Osteoblast (primary cell): ENCODE data around the gene LIN7B. TPM values are rescaled to one million over a fixed set of nuclear protein-coding genes. Genes with fewer than 3 reads are reported as not detected.
"Not testable (repeated sequence)": the region's sequence is repeated elsewhere in the genome, so short reads cannot be mapped to it uniquely, and the experiment has no call there.

ENCODE experiments used
- DNase-seq: peaks from one replicate; pipeline ENCODE4 v3.0.0; 2011; ENCODE audit warnings: low spot score, mixed read lengths; ENCODE audit not compliant: insufficient read length; ENCODE audit errors: missing footprints
- H2AFZ ChIP-seq: 2 replicates; pipeline ENCODE4 v1.6.0; 2011; ENCODE audit warnings: mild to moderate bottlenecking, low read length
- H3K27ac ChIP-seq: 2 replicates; pipeline ENCODE4 v1.5.1; 2011; ENCODE audit warnings: mild to moderate bottlenecking, low read depth, low read length, moderate library complexity
- H3K27me3 ChIP-seq: 2 replicates; pipeline ENCODE4 v1.6.0; 2012; ENCODE audit warnings: mild to moderate bottlenecking, control low read depth, inconsistent platforms, low read length, moderate library complexity; ENCODE audit not compliant: insufficient read depth
- H3K36me3 ChIP-seq: 2 replicates; pipeline ENCODE4 v1.5.1; 2011; ENCODE audit warnings: mild to moderate bottlenecking, low read length, control low read depth, moderate library complexity; ENCODE audit not compliant: insufficient read depth
- H3K4me1 ChIP-seq: 2 replicates; pipeline ENCODE4 v1.5.1; 2011; ENCODE audit warnings: mild to moderate bottlenecking, low read length, control low read depth, moderate library complexity; ENCODE audit not compliant: insufficient read depth
- H3K4me2 ChIP-seq: 2 replicates; pipeline ENCODE4 v1.6.0; 2011; ENCODE audit warnings: mild to moderate bottlenecking, low read length; ENCODE audit not compliant: insufficient read depth
- H3K4me3 ChIP-seq: fragments of 200-600 bp; sonication (generic); 3 replicates; pipeline ENCODE4 v1.5.1; 2012; ENCODE audit warnings: mild to moderate bottlenecking, low read length, inconsistent platforms; ENCODE audit not compliant: insufficient read depth
- H3K79me2 ChIP-seq: 2 replicates; pipeline ENCODE4 v1.6.0; 2012; ENCODE audit warnings: mild to moderate bottlenecking, low read length, control low read depth, inconsistent platforms; ENCODE audit not compliant: insufficient read depth
- H3K9me3 ChIP-seq: 2 replicates; pipeline ENCODE4 v1.5.1; 2011; ENCODE audit warnings: low read depth, low read length, control low read depth
- H4K20me1 ChIP-seq: 2 replicates; pipeline ENCODE4 v1.6.0; 2012; ENCODE audit warnings: mild to moderate bottlenecking, low read length, control low read depth; ENCODE audit not compliant: insufficient read depth
- total RNA-seq: library from RNA; depleted of rRNA; stranded (reverse); fragments of >200 nt; gene quantifications from 2 replicates; pipeline ENCODE4 v1.2.3, GENCODE V29; 2012
- TF ChIP-seq, protein P1 (sequence below): IDR thresholded peaks from 2 replicates; pipeline ENCODE4 v1.5.1; 2011; ENCODE audit warnings: mild to moderate bottlenecking, low read depth, low read length, moderate library complexity; ENCODE audit errors: extremely low read depth

The LIN7B gene
- total RNA-seq, 1 donor, result 6.2 TPM

DNA sequence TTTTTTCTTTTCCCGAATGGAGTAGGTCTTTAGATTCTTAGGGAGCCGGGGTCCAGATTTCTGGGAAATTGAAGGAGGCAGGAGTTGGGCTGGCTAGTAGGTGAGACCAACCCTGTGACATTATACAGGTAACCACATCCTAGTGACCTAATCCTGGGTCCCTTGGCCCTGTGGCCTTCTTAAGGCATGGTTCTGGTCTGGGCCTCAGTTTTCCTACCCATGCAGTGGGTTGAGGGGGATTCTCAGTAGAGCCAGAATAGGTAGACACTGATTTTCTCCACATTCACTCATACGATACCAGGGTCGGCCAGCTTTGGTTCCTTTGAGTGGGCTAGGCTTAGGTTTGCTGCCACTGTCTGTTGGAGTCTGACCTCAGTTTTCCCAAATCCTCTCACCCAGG lies 12.4 kb downstream of the LIN7B start:
- Histone ChIP-seq H3K27me3 (no peaks in the 10 kb centered on the region), H3K9me3 (no peaks in the 10 kb centered on the region), H3K36me3 (no peaks in the 10 kb centered on the region), H3K79me2 (no peaks in the 10 kb centered on the region), H3K4me3 (no peak overlapping the region), H3K4me2 (no peak overlapping the region), H2AFZ (no peak overlapping the region), H3K4me1 (peaks cover 4% of the 10 kb centered on the region), H3K27ac (no peak overlapping the region), H4K20me1 (no peaks in the 10 kb centered on the region)
- DNase-seq, result no peak
- TF ChIP-seq, protein P1, sequence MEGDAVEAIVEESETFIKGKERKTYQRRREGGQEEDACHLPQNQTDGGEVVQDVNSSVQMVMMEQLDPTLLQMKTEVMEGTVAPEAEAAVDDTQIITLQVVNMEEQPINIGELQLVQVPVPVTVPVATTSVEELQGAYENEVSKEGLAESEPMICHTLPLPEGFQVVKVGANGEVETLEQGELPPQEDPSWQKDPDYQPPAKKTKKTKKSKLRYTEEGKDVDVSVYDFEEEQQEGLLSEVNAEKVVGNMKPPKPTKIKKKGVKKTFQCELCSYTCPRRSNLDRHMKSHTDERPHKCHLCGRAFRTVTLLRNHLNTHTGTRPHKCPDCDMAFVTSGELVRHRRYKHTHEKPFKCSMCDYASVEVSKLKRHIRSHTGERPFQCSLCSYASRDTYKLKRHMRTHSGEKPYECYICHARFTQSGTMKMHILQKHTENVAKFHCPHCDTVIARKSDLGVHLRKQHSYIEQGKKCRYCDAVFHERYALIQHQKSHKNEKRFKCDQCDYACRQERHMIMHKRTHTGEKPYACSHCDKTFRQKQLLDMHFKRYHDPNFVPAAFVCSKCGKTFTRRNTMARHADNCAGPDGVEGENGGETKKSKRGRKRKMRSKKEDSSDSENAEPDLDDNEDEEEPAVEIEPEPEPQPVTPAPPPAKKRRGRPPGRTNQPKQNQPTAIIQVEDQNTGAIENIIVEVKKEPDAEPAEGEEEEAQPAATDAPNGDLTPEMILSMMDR, result no peak

DNA sequence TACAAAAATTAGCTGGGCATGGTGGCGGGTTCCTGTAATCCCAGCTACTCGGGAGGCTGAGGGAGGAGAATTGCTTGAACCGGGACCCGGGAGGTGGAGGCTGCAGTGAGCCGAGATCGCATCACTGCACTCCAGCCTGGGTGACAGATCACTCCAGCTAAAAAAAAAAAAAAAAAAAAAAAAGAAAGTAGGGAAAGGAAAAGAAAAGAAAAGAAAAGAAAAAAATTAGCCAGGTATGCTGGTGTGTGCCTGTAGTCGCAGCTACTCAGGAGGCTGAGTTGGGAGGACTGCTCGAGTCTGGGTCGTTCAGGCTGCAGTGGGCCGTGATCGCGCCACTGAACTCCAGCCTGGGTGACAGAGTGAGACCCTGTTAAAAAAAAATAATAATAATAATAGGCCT lies 13.1 kb downstream of the LIN7B start:
- H2AFZ ChIP-seq, H3K9me3 ChIP-seq, H3K36me3 ChIP-seq, H3K27ac ChIP-seq, DNase-seq, H3K4me1 ChIP-seq, H3K4me3 ChIP-seq, H3K79me2 ChIP-seq, H4K20me1 ChIP-seq, H3K4me2 ChIP-seq, H3K27me3 ChIP-seq: not testable (repeated sequence)

GRCh38 chr19:49127674-49128544 lies 13.7 kb downstream of the LIN7B start:
- peaks cover 4% of the 10 kb centered on the region for H3K4me1 ChIP-seq

GRCh38 chr19:49128545-49129237 lies 14.5 kb downstream of the LIN7B start:
- peak overlapping the region; percentile 88 for H3K4me2 ChIP-seq
- no peak overlapping the region for H3K27ac ChIP-seq
- H4K20me1 ChIP-seq, result no peaks in the 10 kb centered on the region
- H3K9me3 ChIP-seq, result no peaks in the 10 kb centered on the region
- H3K4me3 ChIP-seq, result peak overlapping the region; percentile 69
- H3K4me1 ChIP-seq, result peaks cover 4% of the 10 kb centered on the region
- H3K79me2 ChIP-seq, result no peaks in the 10 kb centered on the region
- no peaks in the 10 kb centered on the region for H3K27me3 ChIP-seq
- DNase-seq, result peak; percentile 5
- no peaks in the 10 kb centered on the region for H3K36me3 ChIP-seq
- TF ChIP-seq, protein P1, result no peak
- peak overlapping the region; percentile 2 for H2AFZ ChIP-seq

More at GRCh38 chr19:49127674-49128544, 13.7 kb downstream of the LIN7B start:
- Histone ChIP-seq H3K4me2 (peak overlapping the region; percentile 88), H3K27me3 (no peaks in the 10 kb centered on the region), H3K4me3 (peak overlapping the region; percentile 69), H3K27ac (no peak overlapping the region), H3K9me3 (no peaks in the 10 kb centered on the region), H3K79me2 (no peaks in the 10 kb centered on the region), H4K20me1 (no peaks in the 10 kb centered on the region), H3K36me3 (no peaks in the 10 kb centered on the region), H2AFZ (peak overlapping the region; percentile 97)
- TF ChIP-seq, protein P1, result no peak
- DNase-seq, result peak; percentile 100
